Neuronal stem cell (in vitro differentiated cells): ENCODE results near the gene BRIP1.
"Not testable (repeated sequence)": the region's sequence is repeated elsewhere in the genome, so short reads cannot be mapped to it uniquely, and the experiment has no call there.

Source experiments
- DNase-seq: peaks from one replicate; pipeline ENCODE4 v3.0.0-alpha.2; 2013; ENCODE audit warnings: low spot score
- H2AFZ ChIP-seq: one replicate; pipeline ENCODE4 v1.6.1; 2013; ENCODE audit warnings: mild to moderate bottlenecking, low read length, inconsistent platforms
- H2AK5ac ChIP-seq: 2 replicates; pipeline ENCODE4 v1.6.1; 2013; ENCODE audit warnings: low read depth, mild to moderate bottlenecking, inconsistent platforms, low read length, moderate library complexity, mixed read lengths
- H2BK120ac ChIP-seq: 2 replicates; pipeline ENCODE4 v1.6.1; 2013; ENCODE audit warnings: low read depth, mild to moderate bottlenecking, inconsistent platforms, low read length, moderate library complexity, mixed read lengths
- H2BK12ac ChIP-seq: one replicate; pipeline ENCODE4 v1.6.1; 2013; ENCODE audit warnings: low read length, inconsistent platforms
- H2BK15ac ChIP-seq: 2 replicates; pipeline ENCODE4 v1.6.1; 2013; ENCODE audit warnings: mild to moderate bottlenecking, low read length, inconsistent platforms, mixed read lengths
- H2BK5ac ChIP-seq: one replicate; pipeline ENCODE4 v1.6.1; 2013; ENCODE audit warnings: inconsistent platforms, mild to moderate bottlenecking, low read length, moderate library complexity
- H3K14ac ChIP-seq: one replicate; pipeline ENCODE4 v1.6.1; 2013; ENCODE audit warnings: low read length, inconsistent platforms
- H3K18ac ChIP-seq: 2 replicates; pipeline ENCODE4 v1.6.1; 2013; ENCODE audit warnings: low read length, inconsistent platforms
- H3K23ac ChIP-seq: 2 replicates; pipeline ENCODE4 v1.6.1; 2013; ENCODE audit warnings: low read depth, mild to moderate bottlenecking, mixed read lengths, low read length, inconsistent platforms; ENCODE audit not compliant: poor library complexity
- H3K27ac ChIP-seq: replicated peaks from 3 replicates; pipeline ENCODE4 v1.5.1; 2013; ENCODE audit warnings: low read length, inconsistent platforms
- H3K27me3 ChIP-seq, 3 experiments: 2 replicates each; pipeline ENCODE4 v1.6.1; 2013; ENCODE audit warnings: low read length in 3 of 3, mild to moderate bottlenecking in 2 of 3, inconsistent platforms in 1 of 3, low read depth in 1 of 3, mixed read lengths in 1 of 3, moderate library complexity in 1 of 3; ENCODE audit not compliant: control insufficient read depth in 3 of 3, insufficient read depth in 3 of 3
- H3K36me3 ChIP-seq, 2 donors: replicated peaks in 1 of 2; 2 replicates each; pipeline ENCODE4 v1.6.1; 2013; ENCODE audit warnings: low read length in 2 of 2; ENCODE audit not compliant: control insufficient read depth in 2 of 2, insufficient read depth in 2 of 2
- H3K4ac ChIP-seq: 2 replicates; pipeline ENCODE4 v1.6.1; 2013; ENCODE audit warnings: inconsistent platforms, mild to moderate bottlenecking, low read length, moderate library complexity
- H3K4me1 ChIP-seq, 2 donors: 1 replicate in 1 of 2; 2 replicates in 1 of 2; pipeline ENCODE4 v1.6.1; 2013; ENCODE audit warnings: low read length in 2 of 2, low read depth in 1 of 2; ENCODE audit not compliant: control insufficient read depth in 2 of 2, insufficient read depth in 1 of 2
- H3K4me2 ChIP-seq: one replicate; pipeline ENCODE4 v1.6.1; 2013; ENCODE audit warnings: mild to moderate bottlenecking, low read length, inconsistent platforms; ENCODE audit not compliant: insufficient read depth, poor library complexity, severe bottlenecking
- H3K4me3 ChIP-seq, 2 donors: 2 replicates each; pipeline ENCODE4 v1.5.1; 2013; ENCODE audit warnings: low read length in 2 of 2, mild to moderate bottlenecking in 2 of 2, inconsistent platforms in 1 of 2, moderate library complexity in 1 of 2
- H3K79me1 ChIP-seq: one replicate; pipeline ENCODE4 v1.6.1; 2013; ENCODE audit warnings: low read depth, mild to moderate bottlenecking, inconsistent platforms, low read length, moderate library complexity
- H3K9ac ChIP-seq: one replicate; pipeline ENCODE4 v1.6.1; 2013; ENCODE audit warnings: mild to moderate bottlenecking, low read depth, low read length, inconsistent platforms; ENCODE audit not compliant: poor library complexity
- H3K9me3 ChIP-seq, 2 donors: replicated peaks in 1 of 2; 2 replicates each; pipeline versions ENCODE3 to v1.6.1; 2013; ENCODE audit warnings: low read length in 2 of 2, mild to moderate bottlenecking in 2 of 2, inconsistent platforms in 1 of 2, low read depth in 1 of 2, mixed read lengths in 1 of 2, moderate library complexity in 1 of 2; ENCODE audit not compliant: control insufficient read depth in 2 of 2, insufficient read depth in 1 of 2
- H4K8ac ChIP-seq: one replicate; pipeline ENCODE4 v1.6.1; 2013; ENCODE audit warnings: low read depth, mild to moderate bottlenecking, inconsistent platforms, low read length, moderate library complexity
- H4K91ac ChIP-seq: one replicate; pipeline ENCODE4 v1.6.1; 2013; ENCODE audit warnings: low read length, low read depth, mild to moderate bottlenecking, inconsistent platforms; ENCODE audit not compliant: poor library complexity
- WGBS, 2 donors: extraction: QIAGEN DNeasy Blood & Tissue Kit; methylation state at CpG; one replicate each; pipeline ENCODE4 v1.1.7; 2013; ENCODE audit warnings: missing lambda C conversion rate in 2 of 2, mixed read lengths in 1 of 2; ENCODE audit not compliant: insufficient read length in 2 of 2, insufficient replicate concordance in 1 of 2; ENCODE audit errors: extremely low coverage in 2 of 2; 5-methylcytosine and 5-hydroxymethylcytosine counted together

Gene BRIP1

DNA sequence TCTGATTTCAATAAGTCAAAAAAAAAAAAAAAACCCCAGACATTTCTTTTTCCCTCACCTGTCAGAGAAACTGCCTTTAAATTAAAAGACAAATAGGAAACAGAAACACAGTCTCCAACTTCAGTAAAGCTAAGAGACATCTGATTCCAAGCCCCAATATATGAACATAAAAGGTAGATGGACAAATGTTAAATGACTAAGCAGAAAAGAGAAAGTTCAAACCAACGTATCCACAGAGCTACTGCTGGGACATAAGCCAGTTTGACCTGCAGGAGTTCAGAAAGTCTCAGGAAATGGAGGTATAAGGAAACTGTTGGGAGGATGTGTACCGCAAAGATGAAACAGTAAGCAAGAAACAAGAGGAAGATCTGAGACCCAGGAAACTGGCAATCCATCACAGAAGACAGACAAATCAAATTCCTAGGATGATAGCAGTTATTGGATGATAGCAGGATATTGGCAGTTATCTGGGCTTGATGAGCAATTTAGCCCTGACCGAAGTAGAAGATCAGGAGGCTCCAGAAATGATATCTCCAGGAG lies 135.0 kb downstream of the BRIP1 start:
- Histone ChIP-seq H3K18ac (no peak overlapping the region), H2AK5ac (no peak overlapping the region), H2BK15ac (no peak overlapping the region), H3K4ac (no peak overlapping the region), H3K27me3 (no peaks in the 10 kb centered on the region), H4K91ac (no peak overlapping the region), H3K23ac (no peak overlapping the region), H2BK5ac (no peak overlapping the region), H2BK12ac (no peak overlapping the region), H3K27ac (no peak overlapping the region), H3K14ac (no peak overlapping the region), H3K4me3 (no peak overlapping the region), H3K79me1 (no peaks in the 10 kb centered on the region), H3K9me3 (peaks cover 0 to under 1% of the 10 kb centered on the region in 2 donors), H4K8ac (no peak overlapping the region), H3K9ac (no peak overlapping the region), H2AFZ (no peak overlapping the region), H3K4me1 (no peaks in the 10 kb centered on the region), H3K36me3 (peaks cover 3 to 58% of the 10 kb centered on the region in 2 donors), H3K4me2 (no peak overlapping the region), H2BK120ac (no peak overlapping the region)
- DNase-seq, result no peak
- WGBS, 2 donors, result no CpG with 5 or more reads among the region's 3 CpGs

DNA sequence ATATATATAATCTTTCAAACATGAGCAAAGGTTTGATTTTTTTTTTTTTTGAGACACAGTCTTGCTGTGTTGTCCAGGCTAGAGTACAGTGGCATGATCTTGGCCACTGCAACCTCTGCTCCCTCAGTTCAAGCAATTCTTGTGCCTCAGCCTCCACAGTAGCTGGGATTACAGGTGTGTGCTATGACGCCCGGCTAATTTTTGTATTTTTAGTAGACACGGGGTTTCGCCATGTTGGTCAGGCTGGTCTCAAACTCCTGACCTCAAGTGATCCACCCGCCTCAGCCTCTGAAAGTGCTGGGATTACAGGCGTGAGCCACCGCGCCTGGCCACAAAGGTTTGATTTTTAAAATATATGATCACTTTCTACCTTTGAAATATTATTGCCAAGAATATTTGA lies 135.5 kb downstream of the BRIP1 start:
- DNase-seq, H2BK15ac ChIP-seq, H3K23ac ChIP-seq, H3K79me1 ChIP-seq, H3K18ac ChIP-seq, H3K4me1 ChIP-seq, H2BK120ac ChIP-seq, H3K9ac ChIP-seq, H4K91ac ChIP-seq, H2BK5ac ChIP-seq, H3K4me3 ChIP-seq, H3K4me2 ChIP-seq, H2AFZ ChIP-seq, H3K4ac ChIP-seq, H2AK5ac ChIP-seq, H2BK12ac ChIP-seq, H3K27ac ChIP-seq, H3K9me3 ChIP-seq, H3K14ac ChIP-seq, H3K27me3 ChIP-seq, H4K8ac ChIP-seq: not testable (repeated sequence)
- no CpG with 5 or more reads among the region's 8 CpGs for WGBS, 2 donors
- H3K36me3 ChIP-seq, result peaks cover 3 to 57% of the 10 kb centered on the region in 2 donors

DNA sequence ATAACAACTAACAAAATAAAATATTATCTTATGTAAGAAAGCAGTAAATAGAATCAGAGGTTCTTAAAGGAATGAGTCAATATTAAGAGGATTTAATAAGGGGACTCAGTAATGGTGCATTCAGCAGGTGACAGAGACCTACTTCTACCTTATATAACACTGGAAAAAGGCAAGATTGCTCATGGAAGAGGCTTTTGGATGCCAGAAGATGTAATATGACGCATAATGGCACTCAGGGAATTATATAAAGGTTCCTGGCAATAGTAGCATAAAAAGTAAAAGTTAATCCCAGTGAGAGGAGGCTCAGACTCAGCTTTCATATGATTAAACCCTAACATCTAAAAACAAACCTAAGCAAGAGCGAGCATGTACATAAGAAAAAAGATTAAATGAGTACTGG lies 136.4 kb downstream of the BRIP1 start:
- no CpG with 5 or more reads among the region's 2 CpGs for WGBS, 2 donors
- H3K4me1 ChIP-seq, result no peaks in the 10 kb centered on the region
- no peak overlapping the region for H3K4me3 ChIP-seq
- no peak overlapping the region for H3K4ac ChIP-seq
- no peak overlapping the region for H2BK5ac ChIP-seq
- H3K9me3 ChIP-seq, result peaks cover 0 to 3% of the 10 kb centered on the region in 2 donors
- H4K8ac ChIP-seq, result no peak overlapping the region
- no peak overlapping the region for H2AFZ ChIP-seq
- no peak overlapping the region for H3K23ac ChIP-seq
- no peaks in the 10 kb centered on the region for H3K79me1 ChIP-seq
- no peak overlapping the region for H4K91ac ChIP-seq
- no peak overlapping the region for H2BK15ac ChIP-seq
- no peak for DNase-seq
- H2AK5ac ChIP-seq, result no peak overlapping the region
- no peak overlapping the region for H3K9ac ChIP-seq
- peaks cover 3 to 53% of the 10 kb centered on the region in 2 donors for H3K36me3 ChIP-seq
- no peak overlapping the region for H3K14ac ChIP-seq
- H2BK12ac ChIP-seq, result no peak overlapping the region
- no peak overlapping the region for H2BK120ac ChIP-seq
- no peak overlapping the region for H3K4me2 ChIP-seq
- no peaks in the 10 kb centered on the region for H3K27me3 ChIP-seq
- H3K18ac ChIP-seq, result no peak overlapping the region
- no peak overlapping the region for H3K27ac ChIP-seq

DNA sequence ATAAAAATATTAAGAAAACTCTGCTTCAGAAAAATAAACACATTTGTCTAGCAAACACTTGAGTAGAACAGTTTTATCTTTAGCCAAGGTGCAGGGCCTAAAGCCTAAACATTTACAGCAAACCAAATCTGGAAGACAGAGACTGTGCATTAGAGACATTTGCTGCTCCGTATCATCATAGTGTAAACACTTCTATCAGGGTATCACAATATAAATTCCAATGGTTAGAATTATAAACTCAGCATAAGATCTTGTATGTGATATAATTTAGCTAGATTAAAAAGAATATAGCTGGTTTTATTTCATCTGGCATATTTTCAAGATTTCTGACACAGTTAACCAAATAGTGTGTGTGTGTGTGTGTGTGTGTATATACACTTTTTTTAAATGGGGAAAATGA lies 138.6 kb downstream of the BRIP1 start:
- Histone ChIP-seq H2BK12ac (no peak overlapping the region), H3K79me1 (no peaks in the 10 kb centered on the region), H3K9me3 (peaks cover 0 to 3% of the 10 kb centered on the region in 2 donors), H3K4ac (no peak overlapping the region), H2BK120ac (no peak overlapping the region), H3K14ac (no peak overlapping the region), H3K9ac (no peak overlapping the region), H3K27me3 (no peaks in the 10 kb centered on the region), H3K23ac (no peak overlapping the region), H2AFZ (no peak overlapping the region), H3K27ac (no peak overlapping the region), H2BK15ac (no peak overlapping the region), H3K4me2 (no peak overlapping the region), H2BK5ac (no peak overlapping the region), H4K91ac (no peak overlapping the region), H3K4me3 (no peak overlapping the region), H3K18ac (no peak overlapping the region), H3K36me3 (peaks cover 3 to 41% of the 10 kb centered on the region in 2 donors), H3K4me1 (no peaks in the 10 kb centered on the region), H2AK5ac (no peak overlapping the region), H4K8ac (no peak overlapping the region)
- no peak for DNase-seq
- WGBS, 2 donors, result no CpG with 5 or more reads among the region's 1 CpG
